Measurements from ENCODE around the gene KCNE1. TPM values are rescaled to one million over a fixed set of nuclear protein-coding genes. Genes with fewer than 3 reads are reported as not detected.

Gene KCNE1
- total and polyA plus RNA-seq, 10 of the 15 experiments (the other 5 are each of a cell fraction or from before 2014, with no cell fraction given), result 0.06 to 0.18 (median 0.09) TPM; not detected in 5

DNA sequence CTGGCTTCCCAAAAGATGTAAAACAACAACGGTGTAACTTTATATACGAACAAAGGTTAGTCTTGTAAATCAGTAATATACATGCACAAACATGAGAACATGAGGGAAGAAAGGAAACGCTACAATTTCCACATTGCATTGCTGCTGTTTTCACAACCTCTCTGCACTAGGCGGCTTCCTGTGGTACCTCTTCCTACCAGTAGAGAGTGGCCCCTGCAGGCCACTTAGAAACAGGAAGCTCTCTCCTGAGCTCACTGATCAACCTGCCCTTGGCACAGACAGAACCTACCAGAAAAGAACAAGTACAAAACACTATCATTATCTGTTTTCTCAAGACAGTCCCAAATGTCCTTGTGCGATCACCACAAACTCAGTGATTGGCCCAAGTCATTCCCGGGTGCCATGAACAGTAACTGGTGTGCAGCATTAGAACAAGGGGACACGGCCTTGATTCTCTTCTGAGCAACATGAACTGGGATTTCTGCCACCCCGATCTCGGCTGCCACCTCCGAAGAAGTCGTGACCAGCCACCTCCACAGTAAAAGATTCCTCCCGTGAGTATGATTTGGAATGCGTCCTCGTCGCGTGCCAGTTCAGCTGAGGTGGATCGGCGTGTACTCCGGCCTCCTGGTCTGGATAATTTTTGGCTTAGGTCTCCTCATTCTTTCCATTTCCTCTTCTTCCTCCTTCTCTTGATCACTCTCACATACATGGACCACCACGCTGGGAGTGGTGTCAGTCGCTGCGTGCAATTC lies 5.7 kb upstream of the KCNE1 start:
- Histone ChIP-seq H2AFZ (ENCODE audit: control insufficient read depth, low read depth, low read length) (no peak overlapping the region), H3K27ac (ENCODE audit: control insufficient read depth, insufficient read depth) (no peak overlapping the region), H3K9me3 (replicated peaks; ENCODE audit: control insufficient read depth, insufficient read depth, low read length) (no peaks in the 10 kb centered on the region), H4K20me1 (ENCODE audit: control insufficient read depth, insufficient read depth) (no peaks in the 10 kb centered on the region), H3K27me3 (replicated peaks in 1 of 2; ENCODE audit: control insufficient read depth in 2 of 2, insufficient read depth in 2 of 2, low read length in 1 of 2) (no peaks in the 10 kb centered on the region), H3K4me1 (ENCODE audit: control insufficient read depth, insufficient read depth, low read length) (peaks cover 5% of the 10 kb centered on the region; the same call in 1 of the 2 replicates), H3K79me2 (ENCODE audit: control insufficient read depth, insufficient read depth, low read length) (no peaks in the 10 kb centered on the region), H3K4me3 (no peak overlapping the region), H3K9ac (ENCODE audit: control insufficient read depth, insufficient read depth, low read length) (no peak overlapping the region), H3K4me2 (ENCODE audit: control insufficient read depth, insufficient read depth) (no peak overlapping the region), H3K36me3 (ENCODE audit: control insufficient read depth in 2 of 2, insufficient read depth in 2 of 2, low read length in 1 of 2) (peaks cover 0 to 2% of the 10 kb centered on the region in 2 experiments; a peak in 1 of 4 replicates)
- RAD21 ChIA-PET (ENCODE audit: unreplicated experiment), result interaction anchor here (1.0 kb wide), 1 partner anchor 85 kb away, joined by 5 read pairs; no protein-coding TSS in a partner anchor
- POLR2A ChIA-PET, result no interaction called here
- no peak for DNase-seq (ENCODE audit: low read depth, low spot score)
- CTCF ChIA-PET, result interaction anchor here (0.7 to 13.6 kb wide), 6 partner anchors 9 to 114 kb away, joined by 3 to 216 read pairs (median 7); no protein-coding TSS in a partner anchor
- intact Hi-C loops (cut with micrococcal nuclease; ENCODE audit: unreplicated experiment), result no loop called here
- no peak for TF ChIP-seq RBBP5 (conservative IDR thresholded peaks at IDR 0.05)
- TF ChIP-seq, protein P1, sequence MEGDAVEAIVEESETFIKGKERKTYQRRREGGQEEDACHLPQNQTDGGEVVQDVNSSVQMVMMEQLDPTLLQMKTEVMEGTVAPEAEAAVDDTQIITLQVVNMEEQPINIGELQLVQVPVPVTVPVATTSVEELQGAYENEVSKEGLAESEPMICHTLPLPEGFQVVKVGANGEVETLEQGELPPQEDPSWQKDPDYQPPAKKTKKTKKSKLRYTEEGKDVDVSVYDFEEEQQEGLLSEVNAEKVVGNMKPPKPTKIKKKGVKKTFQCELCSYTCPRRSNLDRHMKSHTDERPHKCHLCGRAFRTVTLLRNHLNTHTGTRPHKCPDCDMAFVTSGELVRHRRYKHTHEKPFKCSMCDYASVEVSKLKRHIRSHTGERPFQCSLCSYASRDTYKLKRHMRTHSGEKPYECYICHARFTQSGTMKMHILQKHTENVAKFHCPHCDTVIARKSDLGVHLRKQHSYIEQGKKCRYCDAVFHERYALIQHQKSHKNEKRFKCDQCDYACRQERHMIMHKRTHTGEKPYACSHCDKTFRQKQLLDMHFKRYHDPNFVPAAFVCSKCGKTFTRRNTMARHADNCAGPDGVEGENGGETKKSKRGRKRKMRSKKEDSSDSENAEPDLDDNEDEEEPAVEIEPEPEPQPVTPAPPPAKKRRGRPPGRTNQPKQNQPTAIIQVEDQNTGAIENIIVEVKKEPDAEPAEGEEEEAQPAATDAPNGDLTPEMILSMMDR (IDR thresholded peaks at IDR 0.05 in 2 of 3, conservative IDR thresholded peaks at IDR 0.05 in 1 of 3; ENCODE audit: control insufficient read depth in 2 of 3, extremely low read depth in 1 of 3, insufficient read depth in 1 of 3, low read depth in 3 of 3, low read length in 3 of 3), result peak in 2 of 3 experiments; percentile 12 to 40; a peak in 2 of 6 replicates
- TF ChIP-seq RAD21 (IDR thresholded peaks at IDR 0.05; ENCODE audit: insufficient read depth, low read depth, low read length), result peak; percentile 56
- no peak for TF ChIP-seq NBN (IDR thresholded peaks at IDR 0.05)
- TF ChIP-seq, protein P2, sequence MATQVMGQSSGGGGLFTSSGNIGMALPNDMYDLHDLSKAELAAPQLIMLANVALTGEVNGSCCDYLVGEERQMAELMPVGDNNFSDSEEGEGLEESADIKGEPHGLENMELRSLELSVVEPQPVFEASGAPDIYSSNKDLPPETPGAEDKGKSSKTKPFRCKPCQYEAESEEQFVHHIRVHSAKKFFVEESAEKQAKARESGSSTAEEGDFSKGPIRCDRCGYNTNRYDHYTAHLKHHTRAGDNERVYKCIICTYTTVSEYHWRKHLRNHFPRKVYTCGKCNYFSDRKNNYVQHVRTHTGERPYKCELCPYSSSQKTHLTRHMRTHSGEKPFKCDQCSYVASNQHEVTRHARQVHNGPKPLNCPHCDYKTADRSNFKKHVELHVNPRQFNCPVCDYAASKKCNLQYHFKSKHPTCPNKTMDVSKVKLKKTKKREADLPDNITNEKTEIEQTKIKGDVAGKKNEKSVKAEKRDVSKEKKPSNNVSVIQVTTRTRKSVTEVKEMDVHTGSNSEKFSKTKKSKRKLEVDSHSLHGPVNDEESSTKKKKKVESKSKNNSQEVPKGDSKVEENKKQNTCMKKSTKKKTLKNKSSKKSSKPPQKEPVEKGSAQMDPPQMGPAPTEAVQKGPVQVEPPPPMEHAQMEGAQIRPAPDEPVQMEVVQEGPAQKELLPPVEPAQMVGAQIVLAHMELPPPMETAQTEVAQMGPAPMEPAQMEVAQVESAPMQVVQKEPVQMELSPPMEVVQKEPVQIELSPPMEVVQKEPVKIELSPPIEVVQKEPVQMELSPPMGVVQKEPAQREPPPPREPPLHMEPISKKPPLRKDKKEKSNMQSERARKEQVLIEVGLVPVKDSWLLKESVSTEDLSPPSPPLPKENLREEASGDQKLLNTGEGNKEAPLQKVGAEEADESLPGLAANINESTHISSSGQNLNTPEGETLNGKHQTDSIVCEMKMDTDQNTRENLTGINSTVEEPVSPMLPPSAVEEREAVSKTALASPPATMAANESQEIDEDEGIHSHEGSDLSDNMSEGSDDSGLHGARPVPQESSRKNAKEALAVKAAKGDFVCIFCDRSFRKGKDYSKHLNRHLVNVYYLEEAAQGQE (IDR thresholded peaks at IDR 0.05; ENCODE audit: low read depth, low read length), result no peak
- TF ChIP-seq NRF1 (conservative IDR thresholded peaks at IDR 0.05; ENCODE audit: low read depth, low read length), result no peak
- BruUV-seq (replicated peaks), result no TSS peak
- SMC1A ChIA-PET (ENCODE audit: uncharacterized antibody, unreplicated experiment), result interaction anchor here (0.7 to 1.6 kb wide), 4 partner anchors 9 to 84 kb away, joined by 3 to 4 read pairs (median 3); no protein-coding TSS in a partner anchor
- in situ Hi-C loops (cut with MboI), result no loop called here
- peak; percentile 66 for FAIRE-seq
- 89% methylated on average over 22 of the region's 22 CpGs for WGBS (ENCODE audit: insufficient coverage, insufficient replicate concordance, low lambda C conversion rate, missing lambda C conversion rate)
- peak; percentile 71 for ATAC-seq

Data from GM12878 (cell line).